Gastrocnemius medialis (tissue), 4 donors: ENCODE data around the gene RRAS2.

ENCODE experiments used
- POLR2A ChIP-seq, 2 donors: fragments of 450-650 bp; IDR thresholded peaks; one replicate each; pipeline ENCODE4 v1.6.1; 2017; ENCODE audit warnings: antibody characterized with exemption in 2 of 2, mild to moderate bottlenecking in 2 of 2, moderate library complexity in 2 of 2
- TF ChIP-seq, protein P1 (sequence below), 5 experiments: fragments of 450-650 bp in 3 of 5; fragments of 200-600 bp in 2 of 5; sonication (generic) in 2 of 5; IDR thresholded peaks in 4 of 5; conservative IDR thresholded peaks in 1 of 5; 1 replicate in 4 of 5; 2 replicates in 1 of 5; pipeline ENCODE4 v1.5.1; 2016 to 2019; ENCODE audit warnings: antibody characterized with exemption in 5 of 5, mild to moderate bottlenecking in 3 of 5, moderate library complexity in 3 of 5

DNA sequence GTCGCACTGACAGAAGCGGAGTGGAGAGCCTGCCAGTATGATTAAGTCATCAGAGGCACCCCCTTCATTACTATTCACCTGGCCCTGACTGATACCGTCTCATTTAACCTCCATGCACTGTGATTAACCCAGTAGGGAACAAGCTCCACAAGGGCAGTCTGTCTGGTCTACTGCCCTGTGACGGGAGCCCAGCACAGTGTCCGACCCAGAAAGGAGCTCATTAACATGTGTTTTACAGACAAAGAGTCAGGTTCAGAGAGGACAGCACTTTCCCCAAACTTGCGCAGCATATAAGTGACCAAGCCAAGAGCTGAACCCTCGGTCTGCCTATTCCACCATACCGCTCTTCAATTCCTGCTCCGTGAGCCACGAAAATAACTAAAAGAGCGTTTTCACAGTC is 129.5 kb downstream of the RRAS2 start:
- no peak for TF ChIP-seq POLR2A (IDR thresholded peaks at IDR 0.05)
- TF ChIP-seq, protein P1, sequence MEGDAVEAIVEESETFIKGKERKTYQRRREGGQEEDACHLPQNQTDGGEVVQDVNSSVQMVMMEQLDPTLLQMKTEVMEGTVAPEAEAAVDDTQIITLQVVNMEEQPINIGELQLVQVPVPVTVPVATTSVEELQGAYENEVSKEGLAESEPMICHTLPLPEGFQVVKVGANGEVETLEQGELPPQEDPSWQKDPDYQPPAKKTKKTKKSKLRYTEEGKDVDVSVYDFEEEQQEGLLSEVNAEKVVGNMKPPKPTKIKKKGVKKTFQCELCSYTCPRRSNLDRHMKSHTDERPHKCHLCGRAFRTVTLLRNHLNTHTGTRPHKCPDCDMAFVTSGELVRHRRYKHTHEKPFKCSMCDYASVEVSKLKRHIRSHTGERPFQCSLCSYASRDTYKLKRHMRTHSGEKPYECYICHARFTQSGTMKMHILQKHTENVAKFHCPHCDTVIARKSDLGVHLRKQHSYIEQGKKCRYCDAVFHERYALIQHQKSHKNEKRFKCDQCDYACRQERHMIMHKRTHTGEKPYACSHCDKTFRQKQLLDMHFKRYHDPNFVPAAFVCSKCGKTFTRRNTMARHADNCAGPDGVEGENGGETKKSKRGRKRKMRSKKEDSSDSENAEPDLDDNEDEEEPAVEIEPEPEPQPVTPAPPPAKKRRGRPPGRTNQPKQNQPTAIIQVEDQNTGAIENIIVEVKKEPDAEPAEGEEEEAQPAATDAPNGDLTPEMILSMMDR (IDR thresholded peaks at IDR 0.05 in 4 of 5, conservative IDR thresholded peaks at IDR 0.05 in 1 of 5): no peak
